ENCODE results near the gene ALG14.

ALG14 gene

GRCh38 chr1:95072532-95073419 lies at the start of gene ALG14:
Gene ALG14 (minus strand): TSS chr1:95072951. CDS start chr1:95072898, 53 bp downstream.
- ATAC-seq (replicated peaks): peak; percentile 98

GRCh38 chr1:95122151-95122697 lies 49.5 kb upstream of the ALG14 start:
- Mint-ChIP-seq H3K36me3 (no peaks in the 10 kb centered on the region), H3K4me1 (no peaks in the 10 kb centered on the region), H3K4me3 (no peak overlapping the region), H3K9me3 (no peaks in the 10 kb centered on the region), H3K27ac (no peak overlapping the region), H3K27me3 (peaks cover 34 to 48% of the 10 kb centered on the region in 2 donors)
- DNase-seq: no peak
- ATAC-seq (replicated peaks): no peak

More at GRCh38 chr1:95072532-95073419, at the start of gene ALG14:
- H3K4me1 Mint-ChIP-seq: peaks cover 13 to 17% of the 10 kb centered on the region in 2 donors
- H3K27me3 Mint-ChIP-seq: no peaks in the 10 kb centered on the region
- no peaks in the 10 kb centered on the region for H3K9me3 Mint-ChIP-seq
- H3K4me3 Mint-ChIP-seq: peak within 1 kb of the TSS; percentile 98 to 100
- H3K36me3 Mint-ChIP-seq: peaks cover 3 to 5% of the 10 kb centered on the region in 2 donors
- peak; percentile 89 for DNase-seq
- peak within 1 kb of the TSS; percentile 100 for H3K27ac Mint-ChIP-seq

DNA sequence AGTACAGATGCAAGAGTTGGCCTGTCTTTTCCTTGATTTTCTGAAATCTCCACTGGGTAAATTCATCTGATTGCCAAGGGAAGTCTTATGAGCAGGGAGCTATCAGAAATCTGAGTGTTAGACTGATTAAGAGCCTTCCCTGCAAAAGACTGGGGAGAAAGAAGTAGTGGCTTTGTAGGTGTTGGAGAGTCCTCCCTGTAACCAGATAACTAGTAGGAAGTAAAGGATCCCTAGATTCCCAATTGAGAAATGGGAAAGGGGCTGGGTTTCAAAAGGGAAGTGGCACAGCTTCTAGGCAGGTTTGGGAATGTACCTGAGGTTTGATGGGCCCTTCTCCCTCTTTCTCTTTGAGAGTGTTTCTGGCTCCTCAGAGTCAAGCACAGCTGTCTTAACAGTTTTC lies 46.5 kb upstream of the ALG14 start:
- H3K27me3 Mint-ChIP-seq: peaks cover 34 to 48% of the 10 kb centered on the region in 2 donors
- H3K4me3 Mint-ChIP-seq: no peak overlapping the region

GRCh38 chr1:95118710-95119109 lies 46.0 kb upstream of the ALG14 start:
- H3K27ac Mint-ChIP-seq: no peak overlapping the region
- no peaks in the 10 kb centered on the region for H3K9me3 Mint-ChIP-seq
- peaks cover 0 to 6% of the 10 kb centered on the region in 2 donors for H3K4me1 Mint-ChIP-seq
- peaks cover 34 to 48% of the 10 kb centered on the region in 2 donors for H3K27me3 Mint-ChIP-seq
- no peak for ATAC-seq (replicated peaks)
- H3K36me3 Mint-ChIP-seq: no peaks in the 10 kb centered on the region
- DNase-seq: no peak
- H3K4me3 Mint-ChIP-seq: no peak overlapping the region

More for the DNA sequence above, 46.5 kb upstream of the ALG14 start:
- Mint-ChIP-seq H3K36me3 (no peaks in the 10 kb centered on the region), H3K27ac (no peak overlapping the region), H3K4me1 (peaks cover 0 to 6% of the 10 kb centered on the region in 2 donors), H3K9me3 (no peaks in the 10 kb centered on the region)
- DNase-seq (no peak), ATAC-seq (replicated peaks) (no peak)

GRCh38 chr1:95118067-95118499 lies 45.3 kb upstream of the ALG14 start:
- Mint-ChIP-seq H3K4me1 (peaks cover 0 to 6% of the 10 kb centered on the region in 2 donors), H3K27me3 (peaks cover 38 to 52% of the 10 kb centered on the region in 2 donors), H3K9me3 (no peaks in the 10 kb centered on the region), H3K27ac (no peak overlapping the region), H3K36me3 (no peaks in the 10 kb centered on the region), H3K4me3 (peak overlapping the region; percentile 81)
- no peak for DNase-seq
- peak in 1 of 2 donors; percentile 26 for ATAC-seq (replicated peaks)

DNA sequence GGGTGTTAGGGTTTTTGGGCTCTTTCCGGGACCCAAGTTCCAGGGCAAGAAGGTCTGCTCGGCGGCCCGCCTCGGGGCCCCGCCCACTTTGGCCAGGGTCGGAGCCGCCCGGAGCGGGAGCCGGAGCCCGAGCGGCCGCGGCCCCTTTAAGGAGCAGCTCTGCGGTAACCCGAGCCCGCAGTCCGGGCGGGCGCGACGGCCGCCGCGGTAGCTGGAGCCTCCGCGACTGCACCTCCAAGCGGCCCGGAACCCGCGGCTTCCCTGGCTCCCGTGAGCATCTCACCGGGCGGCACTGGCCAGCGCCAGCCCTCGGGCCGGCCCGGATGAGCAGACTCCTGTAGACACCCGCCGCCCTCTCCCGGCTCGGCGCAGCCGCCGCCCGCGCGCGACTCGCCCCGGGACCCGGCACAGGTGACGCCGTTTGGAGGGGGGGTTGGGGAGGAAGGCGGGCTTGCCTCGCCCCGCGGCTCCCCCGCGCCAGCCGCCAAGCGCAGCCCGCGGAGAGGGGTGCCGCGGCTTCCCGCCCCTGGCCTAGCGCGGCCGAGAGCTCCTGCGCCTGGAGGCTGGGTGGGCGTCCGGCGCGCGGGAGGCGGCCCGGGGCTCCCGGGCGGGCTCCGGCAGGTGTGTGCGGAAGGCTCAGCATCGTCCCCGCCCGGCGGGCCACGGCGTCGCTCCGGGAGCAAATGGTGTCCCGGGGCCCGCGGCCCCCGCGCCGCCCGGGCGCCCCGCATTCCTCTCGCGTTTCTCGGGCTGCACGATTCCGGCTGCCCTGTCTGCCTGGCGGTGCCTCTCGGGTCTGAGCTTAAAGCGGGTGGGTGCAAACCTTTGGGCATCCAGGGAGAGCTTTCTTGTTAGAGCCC lies 44.7 kb upstream of the ALG14 start, which contains the start of gene TLCD4:
TLCD4 (plus strand) TSS at position 149 of the 860 bp plus-strand sequence. CDS start 26,547 bp downstream, outside the sequence.
- Mint-ChIP-seq H3K9me3 (no peaks in the 10 kb centered on the region), H3K27me3 (peaks cover 37 to 52% of the 10 kb centered on the region in 2 donors), H3K36me3 (no peaks in the 10 kb centered on the region), H3K27ac (no peak within 1 kb of the TSS), H3K4me1 (peaks cover 0 to 6% of the 10 kb centered on the region in 2 donors), H3K4me3 (peak within 1 kb of the TSS; percentile 81)
- ATAC-seq (replicated peaks): peak; percentile 70 to 74
- DNase-seq: peak; percentile 6

- Mint-ChIP-seq H3K36me3 (no peaks in the 10 kb centered on the region), H3K27me3 (peaks cover 39 to 49% of the 10 kb centered on the region in 2 donors), H3K27ac (no peak overlapping the region), H3K4me1 (peaks cover 0 to 6% of the 10 kb centered on the region in 2 donors), H3K4me3 (peak overlapping the region; percentile 79), H3K9me3 (no peaks in the 10 kb centered on the region)
- ATAC-seq (replicated peaks) (peak; percentile 75 to 79), DNase-seq (peak; percentile 28)
Measured at GRCh38 chr1:95116580-95117206, 43.9 kb upstream of the ALG14 start.

DNA sequence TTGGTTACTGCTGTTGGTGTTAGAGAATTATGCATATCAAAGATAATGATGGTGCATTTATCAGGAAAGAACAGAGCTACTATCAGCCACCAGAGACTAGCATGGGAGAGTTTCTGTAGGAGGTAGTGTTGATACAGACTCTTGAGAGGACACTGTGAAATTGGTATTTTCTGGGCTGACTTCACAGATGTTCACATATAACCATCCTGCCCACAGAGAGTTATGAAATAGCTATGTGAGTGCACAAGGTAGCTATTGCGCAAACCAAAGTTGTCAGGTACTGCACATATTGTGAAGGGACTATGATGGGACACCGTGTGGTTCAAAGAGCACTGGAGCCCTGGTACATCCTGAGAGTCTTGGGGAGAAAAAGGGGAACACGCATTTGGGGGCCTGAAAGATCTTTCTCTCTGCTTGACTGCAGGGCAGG lies 43.0 kb upstream of the ALG14 start:
- H3K4me1 Mint-ChIP-seq: peaks cover 0 to 6% of the 10 kb centered on the region in 2 donors
- ATAC-seq (replicated peaks) (no peak), DNase-seq (no peak)
- no peak overlapping the region for H3K4me3 Mint-ChIP-seq
- no peak overlapping the region for H3K27ac Mint-ChIP-seq
- no peaks in the 10 kb centered on the region for H3K36me3 Mint-ChIP-seq
- peaks cover 41 to 50% of the 10 kb centered on the region in 2 donors for H3K27me3 Mint-ChIP-seq
- no peaks in the 10 kb centered on the region for H3K9me3 Mint-ChIP-seq

- no peak overlapping the region for H3K27ac Mint-ChIP-seq
- no peak for DNase-seq
- H3K9me3 Mint-ChIP-seq: no peaks in the 10 kb centered on the region
- no peak overlapping the region for H3K4me3 Mint-ChIP-seq
- H3K27me3 Mint-ChIP-seq: peaks cover 26 to 30% of the 10 kb centered on the region in 2 donors
- peaks cover 0 to 6% of the 10 kb centered on the region in 2 donors for H3K4me1 Mint-ChIP-seq
- no peaks in the 10 kb centered on the region for H3K36me3 Mint-ChIP-seq
- ATAC-seq (replicated peaks): no peak
Measured at GRCh38 chr1:95113684-95114083, 40.9 kb upstream of the ALG14 start.

- no peaks in the 10 kb centered on the region for H3K36me3 Mint-ChIP-seq
- DNase-seq: no peak
- no peaks in the 10 kb centered on the region for H3K9me3 Mint-ChIP-seq
- H3K27me3 Mint-ChIP-seq: peaks cover 20 to 28% of the 10 kb centered on the region in 2 donors
- H3K4me1 Mint-ChIP-seq: no peaks in the 10 kb centered on the region
- H3K27ac Mint-ChIP-seq: no peak overlapping the region
- no peak for ATAC-seq (replicated peaks)
- H3K4me3 Mint-ChIP-seq: no peak overlapping the region
Measured at GRCh38 chr1:95111014-95111413, 38.3 kb upstream of the ALG14 start.

DNA sequence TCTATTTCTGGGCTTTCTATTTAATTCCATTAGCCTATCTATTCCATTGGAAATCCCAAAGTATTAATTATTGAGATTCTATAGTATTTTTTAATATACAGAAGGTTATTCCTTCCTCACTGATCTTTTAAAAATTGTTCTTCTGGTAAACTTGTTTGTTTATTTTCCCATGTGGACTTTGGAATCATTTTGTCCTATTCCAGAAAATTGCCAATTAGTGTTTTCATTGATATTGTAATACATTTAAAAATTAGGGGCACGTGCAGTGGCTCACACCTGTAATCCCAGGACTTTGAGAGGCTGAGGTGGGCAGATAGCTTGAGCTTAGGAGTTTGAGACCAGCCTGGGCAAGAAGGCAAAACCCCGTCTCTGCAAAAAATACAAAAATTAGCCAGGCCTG lies 36.0 kb upstream of the ALG14 start:
- no peak for DNase-seq
- ATAC-seq (replicated peaks): no peak
- no peaks in the 10 kb centered on the region for H3K4me1 Mint-ChIP-seq
- H3K4me3 Mint-ChIP-seq: no peak overlapping the region
- no peaks in the 10 kb centered on the region for H3K9me3 Mint-ChIP-seq
- H3K27me3 Mint-ChIP-seq: peaks cover 28 to 32% of the 10 kb centered on the region in 2 donors
- no peaks in the 10 kb centered on the region for H3K36me3 Mint-ChIP-seq
- no peak overlapping the region for H3K27ac Mint-ChIP-seq

- H3K27ac Mint-ChIP-seq: no peak overlapping the region
- H3K27me3 Mint-ChIP-seq: peaks cover 7 to 12% of the 10 kb centered on the region in 2 donors
- ATAC-seq (replicated peaks): no peak
- H3K4me3 Mint-ChIP-seq: no peak overlapping the region
- no peaks in the 10 kb centered on the region for H3K9me3 Mint-ChIP-seq
- H3K4me1 Mint-ChIP-seq: peaks cover 0 to 10% of the 10 kb centered on the region in 2 donors
- no peak for DNase-seq
- H3K36me3 Mint-ChIP-seq: no peaks in the 10 kb centered on the region
Measured at GRCh38 chr1:95098196-95098595, 25.4 kb upstream of the ALG14 start.

GRCh38 chr1:95097426-95097825 lies 24.7 kb upstream of the ALG14 start:
- H3K36me3 Mint-ChIP-seq: no peaks in the 10 kb centered on the region
- no peaks in the 10 kb centered on the region for H3K9me3 Mint-ChIP-seq
- no peak overlapping the region for H3K4me3 Mint-ChIP-seq
- ATAC-seq (replicated peaks) (no peak), DNase-seq (no peak)
- peaks cover 0 to 10% of the 10 kb centered on the region in 2 donors for H3K4me1 Mint-ChIP-seq
- H3K27ac Mint-ChIP-seq: no peak overlapping the region
- peaks cover 7 to 12% of the 10 kb centered on the region in 2 donors for H3K27me3 Mint-ChIP-seq

Data from stimulated activated naive B cell treated with anti-CD40 and anti-IgM and Interleukin-4, amounts not matched to agents 10 μg/mL and 1 μg/mL and 100 μg/mL, for 72 hours (primary cell).